GM12878 (cell line): ENCODE results near the gene EML3.

Experiments
- ESRRA ChIP-seq: IDR thresholded peaks from 2 replicates; pipeline ENCODE4 v1.6.1; 2012; ENCODE audit warnings: mild to moderate bottlenecking, low read length, improper control_type of control experiment
- EZH2 ChIP-seq: IDR thresholded peaks from 2 replicates; pipeline ENCODE4 v1.6.1; 2012; ENCODE audit warnings: low read depth, mild to moderate bottlenecking, control low read depth, inconsistent platforms, low read length, borderline replicate concordance; ENCODE audit not compliant: control insufficient read depth
- HDAC2 ChIP-seq: fragments of 200-600 bp; sonication (generic); IDR thresholded peaks from 2 replicates; pipeline ENCODE4 v1.6.1; 2017
- POLR2AphosphoS5 ChIP-seq: IDR thresholded peaks from 2 replicates; pipeline ENCODE4 v1.6.1; 2011; ENCODE audit warnings: mild to moderate bottlenecking, low read length, inconsistent platforms
- RFX5 ChIP-seq: IDR thresholded peaks from 2 replicates; pipeline ENCODE4 v1.6.1; 2011; ENCODE audit warnings: low read depth, low read length, improper control_type of control experiment
- YY1 ChIP-seq: IDR thresholded peaks from 2 replicates; pipeline ENCODE4 v1.6.1; 2011; ENCODE audit warnings: low read depth, mild to moderate bottlenecking, low read length
- ZBTB40 ChIP-seq: fragments of 450-650 bp; IDR thresholded peaks from 2 replicates; pipeline ENCODE4 v1.6.1; 2016; ENCODE audit warnings: mild to moderate bottlenecking, moderate library complexity, borderline replicate concordance

- TF ChIP-seq HDAC2 (no peak), ESRRA (no peak), YY1 (no peak), EZH2 (no peak), POLR2AphosphoS5 (no peak), ZBTB40 (no peak), RFX5 (no peak)
Measured at GRCh38 chr11:62580959-62581715, 31.4 kb downstream of the EML3 start.
